GM04504 (cell line): ENCODE data around the gene FILIP1L.

ENCODE experiments used
- DNase-seq: peaks from one replicate; pipeline ENCODE4 v3.0.0-alpha.2; 2012; ENCODE audit warnings: low read depth

FILIP1L gene

GRCh38 chr3:100008081-100008698, 106.1 kb downstream of the FILIP1L start:
- no peak for DNase-seq

DNA sequence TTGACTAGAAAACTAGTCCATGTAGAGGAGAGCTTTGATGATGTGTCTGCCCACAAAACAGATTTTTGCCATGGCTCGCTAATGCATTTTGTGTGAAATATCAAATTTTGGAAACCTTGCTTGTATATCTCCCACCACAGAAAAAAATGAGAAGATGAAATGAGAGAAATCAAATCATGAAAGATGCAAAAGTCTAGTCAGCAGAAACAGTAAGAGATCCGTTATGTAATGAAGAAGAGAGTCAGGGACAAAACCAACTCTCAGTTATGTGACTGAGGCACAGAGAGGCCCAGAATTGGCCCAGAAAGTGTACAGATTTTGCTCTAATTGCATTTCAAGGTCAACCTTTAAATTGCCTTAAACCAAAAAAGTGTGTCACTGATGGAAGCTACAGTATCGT, 107.0 kb downstream of the FILIP1L start:
- no peak for DNase-seq

GRCh38 chr3:100006570-100007271, 107.6 kb downstream of the FILIP1L start:
- no peak for DNase-seq

DNA sequence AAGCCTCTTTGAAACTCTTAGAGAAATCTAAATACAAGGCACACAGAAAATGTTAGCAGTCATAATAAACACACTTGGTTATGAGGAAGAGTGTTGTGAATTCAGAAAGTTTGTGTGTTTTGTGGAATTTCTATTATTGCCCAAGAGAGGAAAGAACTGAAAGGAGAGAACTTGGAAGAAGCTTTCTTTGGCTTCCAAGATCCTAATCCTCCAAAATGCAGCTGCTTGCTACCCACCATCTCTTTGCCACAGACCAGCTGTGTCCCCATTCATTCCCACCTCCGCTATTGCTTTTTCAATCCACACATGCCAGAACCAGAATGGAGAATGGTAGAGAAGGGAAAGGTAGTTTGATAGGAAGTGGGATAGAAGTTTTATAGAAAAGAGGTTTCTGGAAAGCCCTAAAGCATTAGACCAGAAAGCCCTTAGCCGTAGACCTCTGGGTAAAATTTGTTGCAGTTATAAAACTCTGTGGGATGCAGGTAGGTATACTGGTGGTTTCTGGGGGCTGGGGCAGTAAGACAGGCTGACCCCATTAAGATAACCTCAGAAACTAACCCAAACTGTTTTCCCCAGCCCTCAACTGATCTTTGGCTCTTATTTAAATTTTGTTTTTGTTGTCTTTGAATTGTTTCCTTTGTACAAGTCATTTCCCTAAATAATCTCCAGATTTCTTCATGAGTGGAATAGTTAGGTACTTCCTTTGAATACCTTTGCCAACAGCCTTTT, 108.5 kb downstream of the FILIP1L start:
- DNase-seq, result no peak

GRCh38 chr3:100004931-100005330, 109.4 kb downstream of the FILIP1L start:
- DNase-seq, result no peak

DNA sequence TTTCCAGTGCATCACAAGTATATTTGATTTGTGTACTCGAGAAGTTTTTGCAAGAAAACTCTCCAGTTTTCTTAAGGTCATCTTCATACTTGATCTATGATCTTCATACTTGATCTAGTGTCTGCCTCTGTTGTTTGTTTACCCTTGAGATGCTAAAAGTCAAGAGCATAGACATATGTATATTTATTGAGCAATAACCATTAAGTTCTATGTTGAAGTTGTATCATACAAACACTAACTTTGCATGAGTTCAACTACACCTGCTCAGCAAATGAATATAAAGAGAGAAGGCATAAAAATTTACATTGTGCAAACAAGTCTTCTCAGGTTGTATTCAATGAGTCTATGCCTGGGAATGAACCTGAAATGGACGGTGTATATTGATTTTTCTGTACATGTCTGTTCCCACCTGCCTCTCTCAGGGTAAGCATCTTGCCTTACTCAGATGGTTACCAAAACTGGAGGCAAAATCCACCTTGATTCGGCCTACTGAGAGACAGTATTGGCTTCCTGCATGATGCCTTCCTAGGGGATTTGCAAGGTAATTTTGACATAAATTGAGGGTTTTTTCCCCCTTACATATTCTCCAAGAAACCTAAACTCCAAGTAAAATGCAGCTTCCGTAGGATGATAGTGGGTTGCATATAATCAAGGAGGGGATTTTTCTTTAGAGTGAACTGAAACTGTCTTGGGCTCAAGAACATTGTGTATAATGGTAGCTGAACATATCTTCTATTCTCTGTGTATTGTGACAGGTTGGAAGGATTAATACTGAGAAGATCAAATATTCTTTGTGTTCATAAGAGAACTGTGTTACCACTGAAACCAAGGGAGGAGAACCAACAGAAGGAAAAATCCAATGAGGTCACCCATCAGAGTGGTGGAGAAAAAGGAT, 110.4 kb downstream of the FILIP1L start:
- DNase-seq, result no peak

DNA sequence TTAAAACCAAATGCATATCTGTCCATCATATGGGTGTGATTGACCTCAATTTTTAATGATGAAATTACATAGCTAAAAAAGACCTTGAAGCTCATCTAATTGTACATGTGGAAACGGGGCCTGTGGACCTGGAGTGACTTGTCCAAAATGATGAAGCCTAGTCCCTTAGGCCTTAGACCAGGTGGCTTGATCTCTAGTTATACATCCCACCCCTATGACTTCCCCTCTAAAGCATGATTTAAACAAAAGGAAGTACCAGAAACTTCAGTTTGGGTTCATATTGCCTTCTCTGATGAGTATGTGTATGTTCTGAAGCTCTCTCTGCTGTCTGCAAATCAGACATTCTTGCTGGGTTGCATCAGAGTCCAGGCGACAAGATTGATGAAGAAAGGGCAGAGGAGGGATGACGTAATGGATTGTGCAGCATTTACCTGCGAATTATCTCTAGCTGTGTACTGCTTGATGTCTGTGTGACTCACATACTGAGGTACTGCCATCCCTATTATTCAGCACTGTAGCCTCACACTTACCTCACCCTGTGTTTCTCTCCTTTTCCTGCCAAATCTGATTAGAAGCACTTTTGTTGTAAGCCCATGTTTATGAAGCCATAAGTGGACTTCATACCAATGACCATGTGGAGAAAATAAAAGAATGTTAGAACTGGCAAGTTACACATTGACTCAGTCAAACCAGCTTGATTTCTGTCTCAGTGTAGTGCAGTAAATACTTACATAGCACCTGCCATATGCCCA, 111.5 kb downstream of the FILIP1L start:
- peak; percentile 72 for DNase-seq

DNA sequence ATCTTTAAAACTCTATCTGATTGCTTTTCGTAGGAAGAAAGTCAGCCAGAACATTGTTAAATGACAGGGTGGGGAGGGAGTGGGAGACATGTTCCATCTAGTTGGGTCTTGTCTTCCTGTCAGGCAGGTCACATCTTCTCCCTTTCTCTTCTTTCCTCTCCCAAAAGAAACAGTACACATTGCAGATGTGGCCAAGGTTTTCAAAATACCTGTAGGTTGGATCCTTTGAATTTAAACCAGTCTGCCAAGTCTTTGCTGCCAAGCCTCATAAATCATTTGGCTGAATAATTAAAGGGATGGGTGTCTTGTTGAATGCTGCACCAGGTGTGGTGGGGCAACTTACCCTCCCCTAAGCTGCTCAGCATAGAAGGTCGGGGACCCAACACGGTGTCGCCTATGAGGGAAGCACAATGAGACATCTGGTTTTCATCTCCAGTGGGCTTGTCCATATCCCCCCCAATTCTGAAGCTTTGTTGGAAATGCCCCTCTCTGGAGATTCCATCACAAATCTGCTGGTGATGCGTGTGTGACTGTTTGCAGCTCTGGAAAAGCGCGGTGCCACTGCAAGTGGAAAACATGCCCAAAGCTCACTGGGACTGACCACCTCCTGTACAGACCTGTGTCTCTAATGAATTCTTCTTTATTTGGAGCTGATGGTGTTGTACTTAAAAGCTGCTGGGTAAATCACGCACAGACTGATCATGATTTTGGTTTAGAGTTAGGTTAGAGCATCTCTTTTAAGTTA, 112.6 kb downstream of the FILIP1L start:
- no peak for DNase-seq

DNA sequence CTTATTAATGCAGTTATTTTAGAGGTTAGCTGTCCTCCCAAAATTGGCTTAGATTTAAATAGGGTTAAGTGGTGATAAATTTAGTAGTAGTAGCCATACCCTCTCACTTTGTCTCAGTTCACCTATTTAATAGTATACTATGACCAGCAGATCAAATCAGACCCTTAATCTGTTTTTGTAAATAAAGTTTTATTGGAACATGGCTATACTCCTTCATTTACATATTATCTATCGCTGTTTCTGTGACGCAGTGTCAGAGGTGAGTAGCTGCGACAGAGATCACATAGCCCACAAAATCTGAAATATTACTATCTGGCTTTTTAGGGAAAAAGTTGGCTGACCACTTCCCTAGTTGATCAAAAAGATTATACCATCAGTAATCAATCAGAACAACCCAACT, 113.2 kb downstream of the FILIP1L start:
- no peak for DNase-seq

- peak; percentile 51 for DNase-seq
These were observed 114.8 kb downstream of the FILIP1L start for GRCh38 chr3:99999536-99999935.

GRCh38 chr3:99997293-99997692, 117.0 kb downstream of the FILIP1L start:
- DNase-seq, result no peak

DNA sequence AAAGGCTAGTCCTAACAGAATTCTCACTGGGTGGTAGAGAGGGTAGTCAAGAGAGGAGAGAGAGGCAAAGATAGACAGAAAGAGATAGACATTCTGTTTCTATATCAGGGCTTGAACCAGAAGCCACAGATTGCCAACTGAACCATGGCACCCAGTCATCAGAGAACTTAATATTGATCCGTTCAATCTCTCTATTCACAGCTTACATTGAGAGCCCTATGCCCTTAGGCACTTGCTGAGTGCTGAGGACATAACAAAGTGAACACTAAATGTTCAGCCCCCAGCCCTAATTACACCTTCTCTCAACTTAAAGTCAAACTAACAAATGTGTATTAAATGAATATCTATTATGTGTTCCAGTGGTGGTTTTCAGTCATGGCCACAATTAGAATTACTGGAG, 124.1 kb downstream of the FILIP1L start:
- no peak for DNase-seq

GRCh38 chr3:99984668-99985067, 129.6 kb downstream of the FILIP1L start:
- DNase-seq, result no peak

DNA sequence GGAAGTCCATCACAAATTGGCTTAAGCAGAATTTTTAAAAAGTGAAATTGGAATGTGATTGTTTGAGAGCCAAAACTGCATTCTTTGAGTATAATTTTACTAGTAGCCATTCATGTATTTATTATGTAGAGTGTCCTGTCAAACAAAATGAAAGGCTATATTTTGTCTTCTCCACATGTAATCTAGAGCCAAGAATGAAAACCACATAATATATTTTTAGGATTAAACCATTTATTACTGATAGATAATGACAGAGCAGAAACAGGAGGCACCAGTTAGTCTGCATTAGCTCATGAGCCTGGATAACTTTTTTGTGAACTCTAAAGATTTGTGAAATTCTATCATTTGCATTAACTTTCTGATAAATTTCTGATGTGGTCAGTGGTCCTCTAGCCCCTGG, 130.2 kb downstream of the FILIP1L start:
- no peak for DNase-seq

- DNase-seq, result no peak
These were observed 131.7 kb downstream of the FILIP1L start for GRCh38 chr3:99982650-99983049.

DNA sequence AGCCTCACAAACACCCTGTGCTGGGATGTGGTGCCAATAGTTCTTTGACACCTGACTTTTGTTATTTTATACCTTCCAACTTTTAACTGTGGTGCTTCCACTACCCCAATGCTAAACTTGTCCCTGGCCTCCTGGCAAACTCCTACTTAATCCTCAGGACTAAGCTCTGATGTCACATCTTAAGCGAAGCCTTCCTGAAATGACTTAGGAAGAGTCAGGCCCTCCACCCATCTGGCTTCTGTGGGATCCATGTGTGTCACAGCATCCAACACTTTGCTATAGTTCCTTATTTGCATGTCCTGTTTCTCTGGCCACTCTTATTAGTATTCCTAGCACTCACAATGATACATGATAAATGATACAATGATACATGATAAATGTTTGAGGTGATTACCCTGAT, 133.2 kb downstream of the FILIP1L start:
- no peak for DNase-seq

GRCh38 chr3:99980606-99981005, 133.7 kb downstream of the FILIP1L start:
- no peak for DNase-seq

DNA sequence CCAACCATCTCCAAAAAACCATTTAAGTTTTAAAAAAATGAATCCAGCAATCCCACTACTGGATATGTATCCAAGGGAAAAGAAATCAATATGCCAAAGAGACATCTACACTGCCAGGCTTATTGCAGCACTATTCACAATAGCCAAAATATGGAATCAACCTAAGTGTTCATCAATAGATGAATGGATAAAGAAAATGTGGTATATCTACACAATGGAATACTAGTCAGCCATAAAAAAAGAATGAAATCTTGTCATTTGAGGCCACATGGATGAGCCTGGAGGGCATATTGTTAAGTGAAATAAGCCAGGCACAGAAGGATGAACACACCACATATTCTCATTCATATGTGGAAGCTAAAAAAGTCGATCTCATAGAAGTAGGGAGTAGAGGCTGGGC, 136.1 kb downstream of the FILIP1L start:
- no peak for DNase-seq

- DNase-seq, result no peak
These were observed 137.7 kb downstream of the FILIP1L start for GRCh38 chr3:99976584-99976983.

DNA sequence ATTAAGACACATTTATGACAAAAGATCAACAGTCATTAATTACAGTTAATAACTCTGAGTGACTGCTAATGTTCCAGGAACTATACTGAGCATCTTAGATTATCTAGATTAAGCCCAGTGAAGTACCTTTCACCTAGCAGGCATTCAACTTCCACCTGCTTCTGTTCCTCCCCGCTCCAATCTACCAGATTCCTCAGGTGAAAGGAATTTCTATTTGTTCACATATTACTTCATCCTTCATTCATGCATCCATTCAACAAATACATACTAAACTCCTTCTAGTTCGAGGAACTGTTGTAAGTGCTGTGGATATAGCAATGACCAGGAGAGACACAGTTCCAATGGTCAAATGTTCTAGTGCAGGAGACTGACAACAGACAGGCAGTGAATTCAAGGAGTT, 139.3 kb downstream of the FILIP1L start:
- no peak for DNase-seq
